CD14-positive monocyte (primary cell): ENCODE measurements around the gene STH. TPM values are rescaled to one million over a fixed set of nuclear protein-coding genes. Genes with fewer than 3 reads are reported as not detected.

ENCODE experiments used
- DNase-seq, 3 donors: peaks; one replicate each; pipeline ENCODE4 v3.0.0-alpha.2; 2011 to 2022
- H2AFZ ChIP-seq: 2 replicates; pipeline ENCODE4 v1.6.0; 2012; ENCODE audit warnings: mild to moderate bottlenecking, low read depth, low read length, inconsistent platforms; ENCODE audit not compliant: insufficient read depth, poor library complexity, severe bottlenecking
- H3K27ac ChIP-seq, 2 donors: 1 replicate in 1 of 2; 2 replicates in 1 of 2; pipeline ENCODE4 v1.5.1; 2012 to 2013; ENCODE audit warnings: low read length in 2 of 2, control low read depth in 1 of 2, inconsistent platforms in 1 of 2, low read depth in 1 of 2, mild to moderate bottlenecking in 1 of 2
- H3K27me3 ChIP-seq, 2 donors: one replicate each; pipeline versions ENCODE4 v1.6.0 to v1.6.1; 2011 to 2013; ENCODE audit warnings: low read length in 2 of 2; ENCODE audit not compliant: control insufficient read depth in 2 of 2, insufficient read depth in 2 of 2
- H3K36me3 ChIP-seq, 2 donors: replicated peaks in 1 of 2; 1 replicate in 1 of 2; 2 replicates in 1 of 2; pipeline versions ENCODE4 v1.5.1 to v1.6.1; 2012 to 2013; ENCODE audit warnings: low read length in 2 of 2, control low read depth in 1 of 2, inconsistent platforms in 1 of 2, mild to moderate bottlenecking in 1 of 2; ENCODE audit not compliant: insufficient read depth in 2 of 2, control insufficient read depth in 1 of 2
- H3K4me1 ChIP-seq, 2 donors: 1 replicate in 1 of 2; 2 replicates in 1 of 2; pipeline versions ENCODE4 v1.5.1 to v1.6.1; 2012 to 2013; ENCODE audit warnings: low read length in 2 of 2, control low read depth in 1 of 2, inconsistent platforms in 1 of 2, mild to moderate bottlenecking in 1 of 2, moderate library complexity in 1 of 2; ENCODE audit not compliant: insufficient read depth in 2 of 2, control insufficient read depth in 1 of 2
- H3K4me2 ChIP-seq: replicated peaks from 2 replicates; pipeline ENCODE3; 2012; ENCODE audit warnings: low read length, moderate library complexity, mild to moderate bottlenecking; ENCODE audit not compliant: poor library complexity, severe bottlenecking; ENCODE audit errors: extremely low read depth
- H3K4me3 ChIP-seq, 3 experiments: fragments of 200-600 bp in 1 of 3; sonication (generic) in 1 of 3; replicated peaks in 1 of 3; 1 replicate in 2 of 3; 2 replicates in 1 of 3; pipeline ENCODE4 v1.5.1; 2011 to 2013; ENCODE audit warnings: low read length in 3 of 3, mild to moderate bottlenecking in 3 of 3, control low read depth in 2 of 3, low read depth in 2 of 3, inconsistent platforms in 1 of 3, moderate library complexity in 1 of 3
- H3K79me2 ChIP-seq: 2 replicates; pipeline ENCODE4 v1.6.0; 2012; ENCODE audit warnings: mild to moderate bottlenecking, control low read depth, inconsistent platforms, low read length, moderate library complexity; ENCODE audit not compliant: insufficient read depth
- H3K9ac ChIP-seq: 2 replicates; pipeline ENCODE4 v1.6.0; 2017; ENCODE audit warnings: low read length, mild to moderate bottlenecking; ENCODE audit not compliant: insufficient read depth, poor library complexity, severe bottlenecking
- H3K9me3 ChIP-seq, 2 donors: replicated peaks in 1 of 2; 1 replicate in 1 of 2; 2 replicates in 1 of 2; pipeline versions ENCODE4 v1.5.1 to v1.6.1; 2012 to 2013; ENCODE audit warnings: low read length in 2 of 2, control low read depth in 1 of 2; ENCODE audit not compliant: control insufficient read depth in 1 of 2, insufficient read depth in 1 of 2
- H4K20me1 ChIP-seq: 2 replicates; pipeline ENCODE4 v1.6.0; 2012; ENCODE audit warnings: mild to moderate bottlenecking, low read length, control low read depth, moderate library complexity; ENCODE audit not compliant: insufficient read depth
- H3K27ac Mint-ChIP-seq, 7 donors: one replicate each; pipeline ENCODE4 v1.8.0; 2020; ENCODE audit warnings: mild to moderate bottlenecking in 7 of 7, mixed read lengths in 7 of 7, moderate library complexity in 6 of 7, inconsistent platforms in 2 of 7
- H3K27me3 Mint-ChIP-seq, 3 donors: one replicate each; pipeline ENCODE4 v1.8.0; 2021 to 2022; ENCODE audit warnings: low read depth in 3 of 3, mild to moderate bottlenecking in 3 of 3, mixed read lengths in 3 of 3, moderate library complexity in 3 of 3, inconsistent platforms in 1 of 3
- H3K36me3 Mint-ChIP-seq, 2 donors: one replicate each; pipeline ENCODE4 v1.8.0; 2020; ENCODE audit warnings: mixed read lengths in 2 of 2, inconsistent platforms in 1 of 2, mild to moderate bottlenecking in 1 of 2
- H3K4me1 Mint-ChIP-seq: one replicate; pipeline ENCODE4 v1.8.0; 2020; ENCODE audit warnings: mild to moderate bottlenecking, mixed read lengths
- H3K4me3 Mint-ChIP-seq, 2 donors: one replicate each; pipeline ENCODE4 v1.8.0; 2020; ENCODE audit warnings: mild to moderate bottlenecking in 2 of 2, mixed read lengths in 2 of 2, moderate library complexity in 1 of 2
- H3K9me3 Mint-ChIP-seq, 7 donors: one replicate each; pipeline ENCODE4 v1.8.0; 2020 to 2022; ENCODE audit warnings: mixed read lengths in 7 of 7, mild to moderate bottlenecking in 6 of 7, moderate library complexity in 6 of 7, inconsistent platforms in 2 of 7
- WGBS: methylation state at CpG from one replicate; pipeline ENCODE4 v1.1.5; 2013; ENCODE audit warnings: missing lambda C conversion rate; ENCODE audit not compliant: insufficient coverage; 5-methylcytosine and 5-hydroxymethylcytosine counted together
- intact Hi-C, 2 donors: fragments of 100-400 bp; cut with micrococcal nuclease; formaldehyde crosslinking; loops; one replicate each; pipeline versions ENCODE4 v1.15.0 to v1.15.1; 2023
- polyA plus RNA-seq, 3 donors: library from polyadenylated mRNA; depleted of rRNA in 1 of 3; unstranded in 2 of 3; stranded (reverse) in 1 of 3; fragments of 300-500 nt in 2 of 3; fragments of >200 nt in 1 of 3; fragmentation: Illumina TruSeq in 2 of 3; gene quantifications; 1 replicate in 2 of 3; 2 replicates in 1 of 3; pipeline ENCODE4 v1.2.3, GENCODE V29; 2012 to 2021
- TF ChIP-seq, protein P1 (sequence below): fragments of 200-600 bp; IDR thresholded peaks from one replicate; pipeline ENCODE4 v1.8.0; 2022; ENCODE audit warnings: antibody characterized with exemption, mild to moderate bottlenecking

STH gene
- polyA plus RNA-seq, 3 donors = not detected

DNA sequence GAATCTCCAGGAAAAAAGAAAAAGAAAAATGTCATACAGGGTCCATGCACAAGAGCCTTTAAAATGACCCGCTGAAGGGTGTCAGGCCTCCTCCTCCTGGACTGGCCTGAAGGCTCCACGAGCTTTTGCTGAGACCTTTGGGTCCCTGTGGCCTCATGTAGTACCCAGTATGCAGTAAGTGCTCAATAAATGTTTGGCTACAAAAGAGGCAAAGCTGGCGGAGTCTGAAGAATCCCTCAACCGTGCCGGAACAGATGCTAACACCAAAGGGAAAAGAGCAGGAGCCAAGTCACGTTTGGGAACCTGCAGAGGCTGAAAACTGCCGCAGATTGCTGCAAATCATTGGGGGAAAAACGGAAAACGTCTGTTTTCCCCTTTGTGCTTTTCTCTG lies 845 bp downstream of the STH start:
- intact Hi-C loops = no loop called here
- Histone ChIP-seq H2AFZ (no peak overlapping the region), H3K9ac (no peak overlapping the region), H3K27me3 (no peaks in the 10 kb centered on the region), H3K4me1 (no peaks in the 10 kb centered on the region), H4K20me1 (no peaks in the 10 kb centered on the region), H3K9me3 (no peaks in the 10 kb centered on the region), H3K4me3 (no peak overlapping the region), H3K27ac (no peak overlapping the region), H3K79me2 (no peaks in the 10 kb centered on the region), H3K4me2 (no peak overlapping the region), H3K36me3 (no peaks in the 10 kb centered on the region)
- H3K9me3 Mint-ChIP-seq = no peaks in the 10 kb centered on the region
- no peaks in the 10 kb centered on the region for H3K36me3 Mint-ChIP-seq
- WGBS = 89% methylated on average over 9 of the region's 9 CpGs
- H3K4me1 Mint-ChIP-seq = no peaks in the 10 kb centered on the region
- DNase-seq = no peak
- no peak overlapping the region for H3K27ac Mint-ChIP-seq
- H3K27me3 Mint-ChIP-seq = peaks cover 2 to 10% (median 2%) of the 10 kb centered on the region in 3 donors
- TF ChIP-seq, protein P1, sequence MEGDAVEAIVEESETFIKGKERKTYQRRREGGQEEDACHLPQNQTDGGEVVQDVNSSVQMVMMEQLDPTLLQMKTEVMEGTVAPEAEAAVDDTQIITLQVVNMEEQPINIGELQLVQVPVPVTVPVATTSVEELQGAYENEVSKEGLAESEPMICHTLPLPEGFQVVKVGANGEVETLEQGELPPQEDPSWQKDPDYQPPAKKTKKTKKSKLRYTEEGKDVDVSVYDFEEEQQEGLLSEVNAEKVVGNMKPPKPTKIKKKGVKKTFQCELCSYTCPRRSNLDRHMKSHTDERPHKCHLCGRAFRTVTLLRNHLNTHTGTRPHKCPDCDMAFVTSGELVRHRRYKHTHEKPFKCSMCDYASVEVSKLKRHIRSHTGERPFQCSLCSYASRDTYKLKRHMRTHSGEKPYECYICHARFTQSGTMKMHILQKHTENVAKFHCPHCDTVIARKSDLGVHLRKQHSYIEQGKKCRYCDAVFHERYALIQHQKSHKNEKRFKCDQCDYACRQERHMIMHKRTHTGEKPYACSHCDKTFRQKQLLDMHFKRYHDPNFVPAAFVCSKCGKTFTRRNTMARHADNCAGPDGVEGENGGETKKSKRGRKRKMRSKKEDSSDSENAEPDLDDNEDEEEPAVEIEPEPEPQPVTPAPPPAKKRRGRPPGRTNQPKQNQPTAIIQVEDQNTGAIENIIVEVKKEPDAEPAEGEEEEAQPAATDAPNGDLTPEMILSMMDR = no peak
- H3K4me3 Mint-ChIP-seq = no peak overlapping the region

DNA sequence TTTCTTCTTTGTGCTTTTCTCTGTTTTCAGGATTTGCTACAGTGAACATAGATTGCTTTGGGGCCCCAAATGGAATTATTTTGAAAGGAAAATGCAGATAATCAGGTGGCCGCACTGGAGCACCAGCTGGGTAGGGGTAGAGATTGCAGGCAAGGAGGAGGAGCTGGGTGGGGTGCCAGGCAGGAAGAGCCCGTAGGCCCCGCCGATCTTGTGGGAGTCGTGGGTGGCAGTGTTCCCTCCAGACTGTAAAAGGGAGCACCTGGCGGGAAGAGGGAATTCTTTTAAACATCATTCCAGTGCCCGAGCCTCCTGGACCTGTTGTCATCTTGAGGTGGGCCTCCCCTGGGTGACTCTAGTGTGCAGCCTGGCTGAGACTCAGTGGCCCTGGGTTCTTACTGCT lies 1.2 kb downstream of the STH start:
- Mint-ChIP-seq H3K9me3 (no peaks in the 10 kb centered on the region), H3K4me1 (no peaks in the 10 kb centered on the region), H3K36me3 (no peaks in the 10 kb centered on the region), H3K27me3 (peaks cover 2 to 10% (median 3%) of the 10 kb centered on the region in 3 donors), H3K27ac (no peak overlapping the region), H3K4me3 (no peak overlapping the region)
- no peaks in the 10 kb centered on the region for H3K4me1 ChIP-seq
- intact Hi-C loops = no loop called here
- no peaks in the 10 kb centered on the region for H4K20me1 ChIP-seq
- no peak overlapping the region for H3K4me2 ChIP-seq
- H3K27ac ChIP-seq = no peak overlapping the region
- 78% methylated on average over 7 of the region's 7 CpGs for WGBS
- no peak overlapping the region for H3K9ac ChIP-seq
- no peaks in the 10 kb centered on the region for H3K79me2 ChIP-seq
- no peak overlapping the region for H2AFZ ChIP-seq
- no peaks in the 10 kb centered on the region for H3K36me3 ChIP-seq
- DNase-seq = no peak
- no peak overlapping the region for H3K4me3 ChIP-seq
- TF ChIP-seq, protein P1 = no peak
- H3K9me3 ChIP-seq = no peaks in the 10 kb centered on the region
- no peaks in the 10 kb centered on the region for H3K27me3 ChIP-seq
